Fibroblast of villous mesenchyme (primary cell): ENCODE data around the gene SLC2A1. TPM values are rescaled to one million over a fixed set of nuclear protein-coding genes. Genes with fewer than 3 reads are reported as not detected.

Source experiments
- DNase-seq: peaks from one replicate; pipeline ENCODE4 v3.0.0-alpha.2; 2010; ENCODE audit warnings: low read depth
- H3K4me3 ChIP-seq: 2 replicates; pipeline ENCODE4 v1.5.1; 2011; ENCODE audit warnings: low read depth, mild to moderate bottlenecking, low read length
- total RNA-seq: library from RNA; depleted of rRNA; stranded (reverse); fragments of >200 nt; gene quantifications from 2 replicates; pipeline ENCODE4 v1.2.3, GENCODE V29; 2012
- TF ChIP-seq, protein P1 (sequence below): IDR thresholded peaks from 2 replicates; pipeline ENCODE4 v1.5.1; 2012; ENCODE audit warnings: low read depth, mild to moderate bottlenecking, low read length; ENCODE audit not compliant: insufficient read depth

SLC2A1 gene
- total RNA-seq, 1 donor: 118 TPM

DNA sequence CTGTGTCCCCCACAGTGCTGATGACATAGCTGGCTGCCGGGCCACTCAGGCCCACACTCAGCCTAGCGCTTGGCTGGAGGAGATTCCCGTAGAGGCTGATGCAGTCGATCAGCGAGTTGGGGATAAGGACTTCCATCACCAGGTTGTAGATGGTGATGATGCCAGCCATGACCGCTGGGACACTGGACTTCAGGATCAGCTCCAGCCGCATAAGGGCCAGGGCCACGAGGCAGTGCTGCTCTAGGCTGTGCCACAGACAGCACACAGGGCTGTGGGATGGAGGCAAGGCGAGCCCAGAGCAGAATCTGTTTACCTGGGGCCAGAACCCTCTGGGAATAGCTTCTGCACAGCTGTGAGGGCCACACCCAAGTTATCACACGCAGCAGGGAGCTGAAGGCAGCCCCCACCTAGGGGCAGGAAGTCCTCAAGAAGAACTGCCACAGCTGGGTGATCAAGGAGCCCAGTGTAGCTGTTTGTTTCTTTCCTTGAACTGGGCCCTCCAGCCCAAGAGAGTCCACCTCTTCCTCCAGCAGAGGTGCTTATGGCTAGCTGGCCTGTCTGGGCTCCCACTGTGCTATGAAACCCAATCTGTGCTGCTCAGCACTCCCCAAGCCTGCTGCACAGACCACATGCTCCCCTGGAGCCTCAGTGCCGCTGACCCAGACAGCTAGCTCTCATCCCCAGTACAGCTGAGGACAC lies 6.2 kb downstream of the SLC2A1 start:
- H3K4me3 ChIP-seq: no peak overlapping the region
- no peak for DNase-seq
- TF ChIP-seq, protein P1, sequence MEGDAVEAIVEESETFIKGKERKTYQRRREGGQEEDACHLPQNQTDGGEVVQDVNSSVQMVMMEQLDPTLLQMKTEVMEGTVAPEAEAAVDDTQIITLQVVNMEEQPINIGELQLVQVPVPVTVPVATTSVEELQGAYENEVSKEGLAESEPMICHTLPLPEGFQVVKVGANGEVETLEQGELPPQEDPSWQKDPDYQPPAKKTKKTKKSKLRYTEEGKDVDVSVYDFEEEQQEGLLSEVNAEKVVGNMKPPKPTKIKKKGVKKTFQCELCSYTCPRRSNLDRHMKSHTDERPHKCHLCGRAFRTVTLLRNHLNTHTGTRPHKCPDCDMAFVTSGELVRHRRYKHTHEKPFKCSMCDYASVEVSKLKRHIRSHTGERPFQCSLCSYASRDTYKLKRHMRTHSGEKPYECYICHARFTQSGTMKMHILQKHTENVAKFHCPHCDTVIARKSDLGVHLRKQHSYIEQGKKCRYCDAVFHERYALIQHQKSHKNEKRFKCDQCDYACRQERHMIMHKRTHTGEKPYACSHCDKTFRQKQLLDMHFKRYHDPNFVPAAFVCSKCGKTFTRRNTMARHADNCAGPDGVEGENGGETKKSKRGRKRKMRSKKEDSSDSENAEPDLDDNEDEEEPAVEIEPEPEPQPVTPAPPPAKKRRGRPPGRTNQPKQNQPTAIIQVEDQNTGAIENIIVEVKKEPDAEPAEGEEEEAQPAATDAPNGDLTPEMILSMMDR: no peak

GRCh38 chr1:42951588-42951987 lies 7.1 kb downstream of the SLC2A1 start:
- no peak overlapping the region for H3K4me3 ChIP-seq
- TF ChIP-seq, protein P1: no peak
- DNase-seq: no peak

DNA sequence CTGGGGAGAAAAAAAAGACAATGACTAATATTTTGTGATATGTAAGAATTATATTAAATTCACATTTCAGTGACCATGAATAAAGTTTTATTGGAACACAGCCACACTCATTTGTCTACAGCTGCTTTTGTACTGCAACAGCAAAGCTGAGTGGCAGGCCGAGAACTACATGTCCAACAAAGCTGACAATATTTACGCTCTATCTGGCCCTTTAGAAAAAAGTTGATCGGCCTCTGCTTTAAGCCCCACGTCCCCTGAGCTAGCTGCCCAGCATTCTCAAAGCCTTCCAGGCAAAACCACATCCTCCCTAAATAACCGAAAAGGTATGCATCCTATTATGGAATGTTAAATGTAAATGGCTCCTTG lies 8.6 kb downstream of the SLC2A1 start:
- TF ChIP-seq, protein P1: no peak
- no peak overlapping the region for H3K4me3 ChIP-seq
- no peak for DNase-seq

DNA sequence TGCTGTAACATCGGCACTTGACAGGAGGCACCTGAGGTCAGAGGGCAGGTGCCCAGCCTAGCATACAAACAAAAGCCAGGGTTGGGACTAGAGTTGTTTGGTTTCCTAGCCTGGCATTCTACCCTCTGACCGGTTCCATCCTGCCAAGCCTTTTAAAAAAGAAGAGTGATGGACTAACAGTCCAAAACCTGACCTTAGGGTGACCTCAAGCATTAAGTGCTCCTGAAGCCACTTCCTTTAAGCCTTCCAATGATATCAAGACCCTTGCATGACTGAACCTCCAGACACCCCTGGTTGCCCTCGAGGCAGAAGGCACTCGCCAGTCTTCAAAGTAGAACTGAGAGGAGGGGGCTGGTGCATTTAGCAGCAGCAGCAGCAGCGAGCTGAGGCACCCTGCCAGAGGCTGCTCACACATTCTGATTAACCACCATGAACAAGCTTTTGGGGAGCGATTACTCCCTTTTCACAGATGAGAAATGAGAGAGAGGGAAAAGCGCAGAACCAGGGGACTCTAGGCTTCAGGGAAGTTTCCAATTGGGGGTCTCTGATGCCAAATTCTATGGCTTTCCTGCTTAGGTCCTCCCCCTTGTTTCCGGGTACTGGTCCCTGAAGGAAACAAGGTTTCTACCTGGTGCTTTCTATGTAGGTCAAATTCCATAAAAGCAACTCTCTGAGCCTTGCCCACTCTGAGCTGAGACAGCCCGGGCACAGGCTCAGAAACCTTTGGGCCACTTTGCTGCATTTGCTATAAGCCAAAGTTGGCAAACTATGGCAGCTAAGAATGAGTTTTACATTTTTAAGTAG lies 9.2 kb downstream of the SLC2A1 start:
- no peak overlapping the region for H3K4me3 ChIP-seq
- TF ChIP-seq, protein P1: no peak
- DNase-seq: no peak

DNA sequence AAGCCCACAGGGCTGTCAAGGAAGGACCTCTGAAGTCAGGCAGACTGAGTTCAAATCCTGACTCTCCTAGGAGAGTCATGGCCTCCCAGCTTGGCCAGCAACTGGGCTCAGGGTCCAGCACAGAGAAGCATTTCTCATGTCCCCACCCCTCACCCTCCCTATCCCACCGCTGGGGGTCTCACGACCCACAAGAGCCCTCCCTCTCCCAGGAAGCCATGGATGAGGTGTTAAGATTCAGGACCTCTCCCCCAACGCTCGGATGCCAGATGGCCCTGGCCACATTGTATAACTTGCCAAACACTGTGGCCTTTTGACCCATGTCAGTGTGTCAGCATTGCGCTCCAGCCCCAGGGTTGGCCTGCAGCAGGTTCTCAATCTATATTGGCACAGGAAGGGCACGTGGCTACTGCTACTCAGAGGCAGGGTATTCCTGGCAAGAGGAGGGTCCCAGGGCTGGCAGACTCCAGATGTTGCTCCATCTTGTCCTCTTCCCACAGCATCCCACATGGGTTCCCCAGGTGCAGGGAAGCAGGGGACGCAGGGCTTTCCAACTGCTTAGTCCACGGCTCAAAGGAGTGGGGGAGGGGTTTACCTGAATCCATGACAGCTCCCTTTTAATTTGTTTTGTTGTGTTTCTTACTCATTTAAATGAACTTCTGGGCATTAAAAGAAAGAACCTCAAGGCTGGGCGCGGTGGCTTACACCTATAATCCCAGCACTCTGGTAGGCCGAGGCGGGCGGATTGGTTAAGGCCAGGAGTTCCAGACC lies 10.5 kb downstream of the SLC2A1 start:
- H3K4me3 ChIP-seq: no peak overlapping the region
- no peak for DNase-seq
- TF ChIP-seq, protein P1: no peak

DNA sequence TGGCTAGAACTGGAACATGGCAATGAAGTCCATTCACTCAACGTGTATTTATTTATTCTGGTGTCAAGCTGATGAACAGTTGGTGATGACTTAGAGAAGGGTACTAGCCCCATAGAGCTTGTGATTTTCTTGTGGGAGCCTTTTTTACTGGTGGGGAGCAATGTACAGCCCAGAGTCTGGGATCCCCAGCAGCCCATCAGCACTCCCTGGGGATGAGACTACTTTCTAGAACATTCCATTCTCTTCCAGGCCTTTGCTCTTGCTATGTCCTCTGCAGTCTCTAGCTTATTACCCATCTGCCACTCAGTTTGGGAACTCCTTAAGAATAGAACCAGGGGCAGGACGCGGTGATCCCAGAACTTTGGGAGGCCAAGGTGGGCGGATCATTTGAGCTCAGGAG lies 11.6 kb downstream of the SLC2A1 start:
- no peak for DNase-seq
- no peak overlapping the region for H3K4me3 ChIP-seq

More for the DNA sequence above, 11.6 kb downstream of the SLC2A1 start:
- TF ChIP-seq, protein P1: no peak
